BLaER1 (cell line): ENCODE results near the gene DBF4B.

Source experiments
- H3K27ac ChIP-seq: shearing (Covaris generic); formaldehyde crosslinking; 2 replicates; pipeline ENCODE4 v1.8.1; 2022
- H3K27me3 ChIP-seq: shearing (Covaris generic); formaldehyde crosslinking; 2 replicates; pipeline ENCODE4 v1.8.1; 2022
- H3K36me3 ChIP-seq: shearing (Covaris generic); formaldehyde crosslinking; 2 replicates; pipeline ENCODE4 v1.8.1; 2022
- H3K4me1 ChIP-seq: shearing (Covaris generic); formaldehyde crosslinking; 2 replicates; pipeline ENCODE4 v1.8.1; 2022
- H3K4me2 ChIP-seq: shearing (Covaris generic); formaldehyde crosslinking; 2 replicates; pipeline ENCODE4 v1.8.1; 2022
- H3K4me3 ChIP-seq: shearing (Covaris generic); formaldehyde crosslinking; 2 replicates; pipeline ENCODE4 v1.8.1; 2022
- H3K9ac ChIP-seq: shearing (Covaris generic); formaldehyde crosslinking; 2 replicates; pipeline ENCODE4 v1.8.1; 2022
- H3K9me3 ChIP-seq: shearing (Covaris generic); formaldehyde crosslinking; 2 replicates; pipeline ENCODE4 v1.8.1; 2022
- H4K20me1 ChIP-seq: shearing (Covaris generic); formaldehyde crosslinking; 2 replicates; pipeline ENCODE4 v1.8.1; 2022
- Cebpa-rat ChIP-seq: shearing (Covaris generic); IDR thresholded peaks from 2 replicates; pipeline ENCODE4 v1.8.1; 2022

The DBF4B gene

DNA sequence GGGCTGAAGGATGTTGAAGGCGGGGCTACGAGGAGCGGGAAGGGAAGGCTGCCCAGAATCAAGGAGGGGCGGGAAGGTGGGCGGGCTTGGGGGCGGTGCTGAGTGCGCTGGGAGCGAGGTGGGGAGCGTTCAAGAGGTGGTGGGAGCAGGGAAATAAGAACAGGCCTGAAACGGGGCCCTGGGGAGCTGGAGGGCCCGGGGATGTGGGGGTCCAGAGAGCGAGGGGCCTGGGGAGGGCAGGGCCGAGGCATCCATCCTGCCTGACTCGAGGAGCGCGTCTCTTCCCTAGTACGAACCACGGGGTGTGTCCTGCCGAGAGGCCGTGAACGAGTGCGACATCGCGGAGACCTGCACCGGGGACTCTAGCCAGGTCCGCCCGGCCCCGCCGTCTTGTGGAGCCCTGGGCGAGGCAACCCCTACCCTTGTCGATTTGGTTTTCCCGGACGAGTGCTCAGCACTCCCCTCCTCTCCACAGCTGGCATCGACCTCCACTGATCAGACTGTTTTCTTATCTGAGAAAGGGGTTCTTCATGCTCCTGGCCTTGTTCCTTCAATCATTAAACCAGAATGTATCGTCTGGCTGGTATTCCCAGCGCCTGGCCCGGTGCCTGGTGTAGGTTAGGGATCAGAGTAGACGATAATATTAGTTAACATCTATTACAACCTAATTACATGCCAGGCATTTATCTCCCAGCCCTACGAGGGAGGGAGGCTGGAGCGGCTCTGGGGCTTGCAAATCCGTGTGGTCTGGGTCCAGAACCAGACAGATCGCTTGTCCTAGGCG is 67.6 kb downstream of the DBF4B start:
- Histone ChIP-seq H3K27ac (no peak overlapping the region), H3K9me3 (no peaks in the 10 kb centered on the region), H3K36me3 (no peaks in the 10 kb centered on the region), H3K9ac (peak overlapping the region; percentile 56; the same call in 1 of the 2 replicates), H3K4me1 (peaks cover 59% of the 10 kb centered on the region), H3K27me3 (no peaks in the 10 kb centered on the region), H3K4me2 (peak overlapping the region; percentile 100), H3K4me3 (peak overlapping the region; percentile 76), H4K20me1 (no peaks in the 10 kb centered on the region)
- no peak for TF ChIP-seq Cebpa-rat

- Histone ChIP-seq H3K9ac (0 out of 2 replicates have a peak overlapping the region, but pooled peaks have one; percentile 8), H3K4me3 (no peak overlapping the region), H3K27ac (no peak overlapping the region), H3K9me3 (no peaks in the 10 kb centered on the region), H4K20me1 (no peaks in the 10 kb centered on the region), H3K4me2 (peak overlapping the region; percentile 100), H3K36me3 (no peaks in the 10 kb centered on the region), H3K4me1 (peaks cover 53% of the 10 kb centered on the region), H3K27me3 (no peaks in the 10 kb centered on the region)
- no peak for TF ChIP-seq Cebpa-rat
Measured at GRCh38 chr17:44776628-44777393, 68.3 kb downstream of the DBF4B start.

GRCh38 chr17:44777394-44778348 is 69.2 kb downstream of the DBF4B start:
- TF ChIP-seq Cebpa-rat, result no peak
- Histone ChIP-seq H4K20me1 (no peaks in the 10 kb centered on the region), H3K9me3 (no peaks in the 10 kb centered on the region), H3K4me3 (peak overlapping the region; percentile 12; the same call in 1 of the 2 replicates), H3K27me3 (no peaks in the 10 kb centered on the region), H3K36me3 (no peaks in the 10 kb centered on the region), H3K4me2 (peak overlapping the region; percentile 100), H3K27ac (no peak overlapping the region), H3K4me1 (peaks cover 53% of the 10 kb centered on the region), H3K9ac (peak overlapping the region; percentile 18; the same call in 1 of the 2 replicates)

- H3K9me3 ChIP-seq, result no peaks in the 10 kb centered on the region
- no peaks in the 10 kb centered on the region for H4K20me1 ChIP-seq
- no peak for TF ChIP-seq Cebpa-rat
- H3K27me3 ChIP-seq, result no peaks in the 10 kb centered on the region
- H3K4me1 ChIP-seq, result peaks cover 53% of the 10 kb centered on the region
- peak overlapping the region; percentile 62 for H3K4me3 ChIP-seq
- H3K4me2 ChIP-seq, result peak overlapping the region; percentile 87
- H3K9ac ChIP-seq, result peak overlapping the region; percentile 56; the same call in 1 of the 2 replicates
- no peaks in the 10 kb centered on the region for H3K36me3 ChIP-seq
- 0 out of 2 replicates have a peak overlapping the region, but pooled peaks have one; percentile 36 for H3K27ac ChIP-seq
Measured at GRCh38 chr17:44778656-44779210, 70.3 kb downstream of the DBF4B start.

DNA sequence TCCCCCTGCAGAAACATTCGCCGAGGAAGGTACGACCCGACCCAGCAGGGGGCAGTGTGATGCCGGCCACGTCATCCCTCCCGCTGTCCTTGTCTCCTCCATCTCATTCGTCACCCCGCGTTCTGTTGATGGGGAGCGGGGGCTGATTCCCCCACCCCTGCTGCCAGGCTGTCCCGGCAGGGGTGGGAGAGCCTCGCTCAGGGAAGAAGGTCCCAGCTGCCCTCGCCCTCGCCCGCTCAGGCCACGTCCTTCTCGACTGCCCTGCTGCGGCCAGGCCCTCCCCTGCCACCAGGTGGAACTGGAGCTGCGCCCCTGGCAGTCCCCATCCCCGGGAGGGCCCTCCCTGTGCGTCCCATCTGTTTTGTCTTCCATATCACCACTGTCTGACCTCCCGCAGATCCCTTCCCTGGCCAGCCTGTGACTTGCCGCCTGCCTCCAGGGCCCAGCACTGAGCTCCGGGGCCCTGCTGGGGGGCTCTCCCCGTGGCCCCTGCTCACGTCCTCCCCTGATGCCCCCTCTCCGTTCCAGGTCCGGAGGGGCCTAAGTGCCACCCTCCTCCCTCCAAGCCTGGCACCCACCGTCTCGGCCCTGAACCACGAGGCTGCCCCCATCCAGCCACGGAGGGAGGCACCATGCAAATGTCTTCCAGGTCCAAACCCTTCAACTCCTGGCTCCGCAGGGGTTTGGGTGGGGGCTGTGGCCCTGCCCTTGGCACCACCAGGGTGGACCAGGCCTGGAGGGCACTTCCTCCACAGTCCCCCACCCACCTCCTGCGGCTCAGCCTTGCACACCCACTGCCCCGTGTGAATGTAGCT is 71.0 kb downstream of the DBF4B start:
- peaks cover 48% of the 10 kb centered on the region for H3K4me1 ChIP-seq
- H3K27ac ChIP-seq, result peak overlapping the region; percentile 36; the same call in 1 of the 2 replicates
- peak overlapping the region; percentile 62 for H3K4me3 ChIP-seq
- no peaks in the 10 kb centered on the region for H4K20me1 ChIP-seq
- H3K9me3 ChIP-seq, result no peaks in the 10 kb centered on the region
- H3K4me2 ChIP-seq, result peak overlapping the region; percentile 87
- H3K36me3 ChIP-seq, result no peaks in the 10 kb centered on the region
- no peaks in the 10 kb centered on the region for H3K27me3 ChIP-seq
- no peak for TF ChIP-seq Cebpa-rat
- H3K9ac ChIP-seq, result peak overlapping the region; percentile 56; the same call in 1 of the 2 replicates

DNA sequence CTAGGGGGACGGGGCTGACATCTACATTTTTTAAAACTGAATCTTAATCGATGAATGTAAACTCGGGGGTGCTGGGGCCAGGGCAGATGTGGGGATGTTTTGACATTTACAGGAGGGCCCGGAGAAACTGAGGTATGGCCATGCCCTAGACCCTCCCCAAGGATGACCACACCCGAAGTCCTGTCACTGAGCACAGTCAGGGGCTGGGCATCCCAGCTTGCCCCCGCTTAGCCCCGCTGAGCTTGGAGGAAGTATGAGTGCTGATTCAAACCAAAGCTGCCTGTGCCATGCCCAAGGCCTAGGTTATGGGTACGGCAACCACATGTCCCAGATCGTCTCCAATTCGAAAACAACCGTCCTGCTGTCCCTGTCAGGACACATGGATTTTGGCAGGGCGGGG is 71.7 kb downstream of the DBF4B start:
- Histone ChIP-seq H3K4me1 (peaks cover 43% of the 10 kb centered on the region), H3K27ac (no peak overlapping the region), H3K4me3 (no peak overlapping the region), H3K4me2 (peak overlapping the region; percentile 87), H3K36me3 (no peaks in the 10 kb centered on the region), H3K27me3 (no peaks in the 10 kb centered on the region), H3K9ac (peak overlapping the region; percentile 56; the same call in 1 of the 2 replicates), H4K20me1 (no peaks in the 10 kb centered on the region), H3K9me3 (no peaks in the 10 kb centered on the region)
- no peak for TF ChIP-seq Cebpa-rat

DNA sequence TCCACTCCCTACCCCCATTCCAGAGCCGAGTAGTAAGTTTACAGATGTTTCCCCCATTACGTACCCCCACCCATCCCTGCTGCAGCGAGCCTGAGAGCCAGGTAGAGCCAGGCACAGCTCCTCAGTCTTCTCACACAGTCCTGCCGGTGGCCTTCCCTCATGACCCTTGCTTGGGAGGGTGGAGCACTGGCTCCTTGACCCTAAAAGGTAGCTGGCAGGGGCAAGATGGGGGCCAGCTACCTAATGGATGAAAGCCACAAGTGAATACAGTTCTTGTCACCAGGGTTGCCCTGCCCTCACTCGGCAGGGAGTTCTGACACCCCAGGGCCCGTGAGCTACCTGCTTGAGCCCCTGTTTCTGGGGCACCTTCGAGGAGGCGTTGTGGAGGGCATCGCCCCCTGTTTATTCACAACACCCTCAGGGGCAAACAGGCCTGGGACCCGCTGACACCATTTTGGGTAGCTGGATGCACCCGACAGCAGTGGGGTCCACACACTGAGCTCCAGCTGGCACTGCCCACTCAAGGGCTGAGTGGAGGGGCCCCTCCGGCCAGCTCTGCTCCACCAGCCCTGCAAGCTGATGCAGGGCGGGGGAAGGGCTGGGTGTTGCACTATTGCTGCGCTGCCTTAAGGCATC is 72.5 kb downstream of the DBF4B start:
- H4K20me1 ChIP-seq, result no peaks in the 10 kb centered on the region
- TF ChIP-seq Cebpa-rat, result no peak
- no peak overlapping the region for H3K9ac ChIP-seq
- no peak overlapping the region for H3K27ac ChIP-seq
- H3K4me1 ChIP-seq, result peaks cover 40% of the 10 kb centered on the region
- no peaks in the 10 kb centered on the region for H3K36me3 ChIP-seq
- no peak overlapping the region for H3K4me2 ChIP-seq
- no peaks in the 10 kb centered on the region for H3K9me3 ChIP-seq
- H3K4me3 ChIP-seq, result no peak overlapping the region
- H3K27me3 ChIP-seq, result no peaks in the 10 kb centered on the region
